IMR-90 (cell line): Measurements from ENCODE around the gene PRELID3B. TPM values are rescaled to one million over a fixed set of nuclear protein-coding genes. Genes with fewer than 3 reads are reported as not detected.

Source experiments
- ATAC-seq: fragments of 200-7000 bp; cut with Tn5 transposase; 2 replicates; pipeline ENCODE4 v1.9.1; 2020; ENCODE audit warnings: low read depth, mild to moderate bottlenecking, moderate library complexity
- BruUV-seq: library from RNA; stranded (reverse); fragments of 400-500 nt; replicated peaks from 2 replicates; lab custom pipeline; 2021; lab: Mats Ljungman, UMichigan
- CTCF ChIA-PET: fragments of 300-600 bp; formaldehyde crosslinking; extraction: SDS; loops from one replicate; lab custom pipeline; 2021; ENCODE audit warnings: antibody characterized with exemption; lab: Yijun Ruan, JAX
- POLR2A ChIA-PET: fragments of 300-600 bp; sonication (Branson Sonifier 250); formaldehyde crosslinking; loops from one replicate; lab custom pipeline; 2022; ENCODE audit warnings: antibody characterized with exemption; ENCODE audit not compliant: unreplicated experiment; lab: Charles Lee
- DNase-seq: peaks from one replicate; pipeline ENCODE4 v3.0.0; 2013
- H2AFZ ChIP-seq: replicated peaks from 2 replicates; pipeline ENCODE3; 2013; ENCODE audit warnings: low read length, mild to moderate bottlenecking; ENCODE audit not compliant: poor library complexity
- H2AK5ac ChIP-seq: 2 replicates; pipeline ENCODE4 v1.6.1; 2013; ENCODE audit warnings: low read depth, low read length, inconsistent platforms
- H2AK9ac ChIP-seq: replicated peaks from 2 replicates; pipeline ENCODE3; 2013; ENCODE audit warnings: mild to moderate bottlenecking, low read depth, low read length, moderate library complexity; ENCODE audit not compliant: poor library complexity
- H2BK120ac ChIP-seq: 2 replicates; pipeline ENCODE4 v1.6.1; 2013; ENCODE audit warnings: low read depth, low read length, inconsistent platforms
- H2BK15ac ChIP-seq: 3 replicates; pipeline ENCODE4 v1.6.1; 2013; ENCODE audit warnings: low read depth, low read length, inconsistent platforms
- H2BK20ac ChIP-seq: 2 replicates; pipeline ENCODE4 v1.6.1; 2013; ENCODE audit warnings: low read depth, mild to moderate bottlenecking, inconsistent platforms, low read length, moderate library complexity
- H2BK5ac ChIP-seq: 2 replicates; pipeline ENCODE4 v1.6.1; 2013; ENCODE audit warnings: mild to moderate bottlenecking, low read depth, low read length, inconsistent platforms; ENCODE audit not compliant: poor library complexity, severe bottlenecking
- H3K14ac ChIP-seq: replicated peaks from 2 replicates; pipeline ENCODE4 v1.6.1; 2013; ENCODE audit warnings: low read depth, low read length, inconsistent platforms
- H3K18ac ChIP-seq: 2 replicates; pipeline ENCODE4 v1.6.1; 2013; ENCODE audit warnings: low read depth, low read length, control low read depth
- H3K23ac ChIP-seq: 2 replicates; pipeline ENCODE4 v1.6.1; 2013; ENCODE audit warnings: low read depth, low read length, inconsistent platforms
- H3K27ac ChIP-seq: 2 replicates; pipeline ENCODE4 v1.5.1; 2013; ENCODE audit warnings: mild to moderate bottlenecking, control low read depth, low read length; ENCODE audit not compliant: insufficient read depth
- H3K27me3 ChIP-seq: 2 replicates; pipeline ENCODE4 v1.6.1; 2013; ENCODE audit warnings: low read length; ENCODE audit not compliant: control insufficient read depth, insufficient read depth
- H3K36me3 ChIP-seq: 2 replicates; pipeline ENCODE4 v1.6.1; 2013; ENCODE audit warnings: low read length, mixed read lengths; ENCODE audit not compliant: control insufficient read depth, insufficient read depth
- H3K4ac ChIP-seq: 2 replicates; pipeline ENCODE4 v1.6.1; 2013; ENCODE audit warnings: low read depth, low read length, inconsistent platforms
- H3K4me1 ChIP-seq: 2 replicates; pipeline ENCODE4 v1.6.1; 2013; ENCODE audit warnings: low read length, mixed read lengths; ENCODE audit not compliant: control insufficient read depth, insufficient read depth
- H3K4me2 ChIP-seq: 2 replicates; pipeline ENCODE4 v1.6.1; 2013; ENCODE audit warnings: low read depth, mild to moderate bottlenecking, control low read depth, low read length, moderate library complexity
- H3K4me3 ChIP-seq: 2 replicates; pipeline ENCODE4 v1.5.1; 2013; ENCODE audit warnings: low read depth, mild to moderate bottlenecking, control low read depth, low read length, moderate library complexity; ENCODE audit not compliant: insufficient read depth
- H3K56ac ChIP-seq: 2 replicates; pipeline ENCODE4 v1.6.1; 2013; ENCODE audit warnings: low read length, inconsistent platforms; ENCODE audit not compliant: insufficient read depth; ENCODE audit errors: extremely low read depth
- H3K79me1 ChIP-seq, 2 experiments: 2 replicates each; pipeline ENCODE4 v1.6.1; 2013; ENCODE audit warnings: low read length in 2 of 2, inconsistent platforms in 1 of 2, low read depth in 1 of 2
- H3K9ac ChIP-seq: 2 replicates; pipeline ENCODE4 v1.6.1; 2013; ENCODE audit warnings: low read depth, low read length, control low read depth
- H3K9me1 ChIP-seq: 2 replicates; pipeline ENCODE4 v1.6.1; 2013; ENCODE audit warnings: low read length, inconsistent platforms; ENCODE audit not compliant: insufficient read depth
- H3K9me3 ChIP-seq: 2 replicates; pipeline ENCODE4 v1.6.1; 2013; ENCODE audit warnings: low read length; ENCODE audit not compliant: control insufficient read depth, insufficient read depth
- H4K20me1 ChIP-seq: 2 replicates; pipeline ENCODE4 v1.6.1; 2013; ENCODE audit warnings: low read length, inconsistent platforms; ENCODE audit not compliant: insufficient read depth
- H4K5ac ChIP-seq: 2 replicates; pipeline ENCODE4 v1.6.1; 2013; ENCODE audit warnings: mild to moderate bottlenecking, low read depth, low read length, control low read depth
- H4K8ac ChIP-seq, 2 experiments: 2 replicates each; pipeline ENCODE4 v1.6.1; 2013; ENCODE audit warnings: low read depth in 2 of 2, low read length in 2 of 2, control low read depth in 1 of 2, inconsistent platforms in 1 of 2
- H4K91ac ChIP-seq: 2 replicates; pipeline ENCODE4 v1.6.1; 2013; ENCODE audit warnings: low read depth, low read length, inconsistent platforms; ENCODE audit not compliant: insufficient read depth
- CEBPB ChIP-seq: IDR thresholded peaks from 2 replicates; pipeline ENCODE4 v1.6.1; 2012; ENCODE audit warnings: low read depth, low read length, improper control_type of control experiment
- CHD1 ChIP-seq: IDR thresholded peaks from 2 replicates; pipeline ENCODE4 v1.6.1; 2012; ENCODE audit warnings: low read depth, low read length, improper control_type of control experiment
- FOS ChIP-seq: fragments of 150-350 bp; IDR thresholded peaks from 2 replicates; pipeline ENCODE4 v1.6.1; 2016; ENCODE audit warnings: low read depth, low read length
- MAFK ChIP-seq: IDR thresholded peaks from 2 replicates; pipeline ENCODE4 v1.6.1; 2012; ENCODE audit warnings: low read depth, low read length, improper control_type of control experiment
- MAZ ChIP-seq: IDR thresholded peaks from 2 replicates; pipeline ENCODE4 v1.6.1; 2012; ENCODE audit warnings: low read depth, mild to moderate bottlenecking, low read length, improper control_type of control experiment, moderate library complexity, borderline replicate concordance
- NFE2L2 ChIP-seq: fragments of 150-350 bp; IDR thresholded peaks from 2 replicates; pipeline ENCODE4 v1.6.1; 2016; ENCODE audit warnings: low read depth, mild to moderate bottlenecking, low read length
- POLR2A ChIP-seq: IDR thresholded peaks from 2 replicates; pipeline ENCODE4 v1.6.1; 2012; ENCODE audit warnings: mild to moderate bottlenecking, low read depth, low read length
- RAD21 ChIP-seq: IDR thresholded peaks from 2 replicates; pipeline ENCODE4 v1.6.1; 2012; ENCODE audit warnings: low read length, improper control_type of control experiment
- RCOR1 ChIP-seq: IDR thresholded peaks from 2 replicates; pipeline ENCODE4 v1.6.1; 2012; ENCODE audit warnings: mild to moderate bottlenecking, low read length, improper control_type of control experiment; ENCODE audit not compliant: insufficient replicate concordance
- RFX5 ChIP-seq: IDR thresholded peaks from 2 replicates; pipeline ENCODE4 v1.8.0; 2012; ENCODE audit warnings: low read depth, mild to moderate bottlenecking, low read length, moderate library complexity
- WGBS, 2 experiments: methylation state at CpG; one replicate each; pipeline versions ENCODE4 v1.1.5 to v1.1.7; 2013; ENCODE audit warnings: missing lambda C conversion rate in 2 of 2; ENCODE audit not compliant: insufficient read length in 1 of 2; ENCODE audit errors: extremely low coverage in 2 of 2; 5-methylcytosine and 5-hydroxymethylcytosine counted together
- dilution Hi-C: fragments of 300-500 bp; cut with HindIII; formaldehyde crosslinking; loops from one replicate; pipeline ENCODE4 v1.14.3; 2018; ENCODE audit warnings: low sequenced_read_pairs; ENCODE audit not compliant: unreplicated experiment
- in situ Hi-C: fragments of 300-500 bp; cut with MboI; formaldehyde crosslinking; loops from 3 replicates; pipeline ENCODE4 v1.14.3; 2019; ENCODE audit warnings: low sequenced_read_pairs, inconsistent platforms, mixed read lengths
- intact Hi-C: fragments of 100-400 bp; cut with micrococcal nuclease; formaldehyde crosslinking; loops from 2 replicates; pipeline ENCODE4 v1.10.0; 2022
- polyA plus RNA-seq, 3 experiments: library from polyadenylated mRNA; depleted of rRNA; stranded (reverse); fragments of >200 nt; gene quantifications; 2 replicates each; pipeline ENCODE4 v1.2.3, GENCODE V29; 2012; ENCODE audit warnings: low replicate concordance in 1 of 3
- total RNA-seq: library from RNA; depleted of rRNA; stranded (reverse); fragments of >200 nt; gene quantifications from 2 replicates; pipeline ENCODE4 v1.2.3, GENCODE V29; 2012
- TF ChIP-seq, protein P1 (sequence below): conservative IDR thresholded peaks from 2 replicates; pipeline ENCODE4 v1.5.1; 2012; ENCODE audit warnings: mild to moderate bottlenecking, low read depth, low read length, improper control_type of control experiment
- TF ChIP-seq, protein P2 (sequence below): fragments of 150-350 bp; IDR thresholded peaks from 2 replicates; pipeline ENCODE4 v1.6.1; 2016; ENCODE audit warnings: low read depth, mild to moderate bottlenecking, low read length, moderate library complexity, borderline replicate concordance
- TF ChIP-seq, protein P3 (sequence below): fragments of 150-350 bp; IDR thresholded peaks from 2 replicates; pipeline ENCODE4 v1.6.1; 2017; ENCODE audit warnings: mild to moderate bottlenecking, antibody characterized with exemption, low read length, low read depth

Gene PRELID3B
- total and polyA plus RNA-seq, 2 of the 4 experiments (the other 2 are of a cell fraction) = 24.8 to 41.9 TPM

DNA sequence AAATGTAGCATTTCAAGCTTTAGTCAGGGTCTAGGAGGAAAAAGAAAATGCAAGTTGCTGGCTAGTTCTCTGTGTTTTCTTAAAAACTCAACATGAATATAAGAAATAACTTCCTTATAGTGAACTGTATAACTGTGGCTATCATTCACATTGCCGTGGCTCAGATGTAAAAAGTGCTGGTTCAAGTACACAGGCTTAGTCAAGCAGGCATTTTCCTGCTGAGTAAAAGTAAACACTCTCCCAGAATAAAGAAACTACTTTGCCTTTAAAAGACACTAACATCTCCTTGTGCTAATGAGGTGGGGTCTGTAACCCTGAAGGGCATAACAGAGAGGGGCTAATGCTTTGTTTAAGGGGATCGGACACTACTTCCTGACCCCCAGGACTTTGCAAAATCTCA is 13.8 kb downstream of the PRELID3B start:
- dilution Hi-C loops = no loop called here
- Histone ChIP-seq H3K9ac (peak overlapping the region; percentile 36), H3K4me2 (peak overlapping the region; percentile 88), H3K27ac (peak overlapping the region; percentile 21; the same call in 1 of the 2 replicates), H4K5ac (no peak overlapping the region), H2BK20ac (no peak overlapping the region), H3K4ac (no peak overlapping the region), H3K4me1 (peaks cover 9% of the 10 kb centered on the region), H3K36me3 (peaks cover 23% of the 10 kb centered on the region), H2AK9ac (no peak overlapping the region), H3K79me1 (peaks cover 17 to 61% of the 10 kb centered on the region in 2 experiments), H2BK15ac (no peak overlapping the region), H2AK5ac (no peak overlapping the region), H2BK120ac (no peak overlapping the region), H3K23ac (peak overlapping the region; percentile 81), H4K91ac (no peak overlapping the region), H2AFZ (no peak overlapping the region), H3K56ac (peak overlapping the region; percentile 36; the same call in 1 of the 2 replicates), H3K9me1 (peaks cover 12% of the 10 kb centered on the region), H2BK5ac (peak overlapping the region; percentile 18), H3K14ac (peak overlapping the region; percentile 68; the same call in 1 of the 2 replicates), H4K8ac (no peak overlapping the region), H3K4me3 (peak overlapping the region; percentile 38), H3K18ac (no peak overlapping the region), H3K9me3 (no peaks in the 10 kb centered on the region), H4K20me1 (peaks cover 49% of the 10 kb centered on the region), H3K27me3 (no peaks in the 10 kb centered on the region)
- no peak for ATAC-seq
- ChIA-PET POLR2A (interaction anchor here (1.1 kb wide), 1 partner anchor 37 kb away, joined by 3 read pairs; no protein-coding TSS in a partner anchor), CTCF (interaction anchor here (0.5 kb wide), 1 partner anchor 1170 kb away, joined by 3 read pairs; no protein-coding TSS in a partner anchor)
- intact Hi-C loops = loop anchor here (5.0 kb wide), 1 partner anchor 42 kb away; no protein-coding TSS in a partner anchor
- no CpG with 5 or more reads among the region's 2 CpGs for WGBS, 2 experiments
- BruUV-seq = no TSS peak
- TF ChIP-seq, protein P1, sequence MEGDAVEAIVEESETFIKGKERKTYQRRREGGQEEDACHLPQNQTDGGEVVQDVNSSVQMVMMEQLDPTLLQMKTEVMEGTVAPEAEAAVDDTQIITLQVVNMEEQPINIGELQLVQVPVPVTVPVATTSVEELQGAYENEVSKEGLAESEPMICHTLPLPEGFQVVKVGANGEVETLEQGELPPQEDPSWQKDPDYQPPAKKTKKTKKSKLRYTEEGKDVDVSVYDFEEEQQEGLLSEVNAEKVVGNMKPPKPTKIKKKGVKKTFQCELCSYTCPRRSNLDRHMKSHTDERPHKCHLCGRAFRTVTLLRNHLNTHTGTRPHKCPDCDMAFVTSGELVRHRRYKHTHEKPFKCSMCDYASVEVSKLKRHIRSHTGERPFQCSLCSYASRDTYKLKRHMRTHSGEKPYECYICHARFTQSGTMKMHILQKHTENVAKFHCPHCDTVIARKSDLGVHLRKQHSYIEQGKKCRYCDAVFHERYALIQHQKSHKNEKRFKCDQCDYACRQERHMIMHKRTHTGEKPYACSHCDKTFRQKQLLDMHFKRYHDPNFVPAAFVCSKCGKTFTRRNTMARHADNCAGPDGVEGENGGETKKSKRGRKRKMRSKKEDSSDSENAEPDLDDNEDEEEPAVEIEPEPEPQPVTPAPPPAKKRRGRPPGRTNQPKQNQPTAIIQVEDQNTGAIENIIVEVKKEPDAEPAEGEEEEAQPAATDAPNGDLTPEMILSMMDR = no peak
- no peak for TF ChIP-seq RCOR1
- TF ChIP-seq FOS = no peak
- no peak for TF ChIP-seq MAFK
- no peak for TF ChIP-seq RFX5
- TF ChIP-seq, protein P2, sequence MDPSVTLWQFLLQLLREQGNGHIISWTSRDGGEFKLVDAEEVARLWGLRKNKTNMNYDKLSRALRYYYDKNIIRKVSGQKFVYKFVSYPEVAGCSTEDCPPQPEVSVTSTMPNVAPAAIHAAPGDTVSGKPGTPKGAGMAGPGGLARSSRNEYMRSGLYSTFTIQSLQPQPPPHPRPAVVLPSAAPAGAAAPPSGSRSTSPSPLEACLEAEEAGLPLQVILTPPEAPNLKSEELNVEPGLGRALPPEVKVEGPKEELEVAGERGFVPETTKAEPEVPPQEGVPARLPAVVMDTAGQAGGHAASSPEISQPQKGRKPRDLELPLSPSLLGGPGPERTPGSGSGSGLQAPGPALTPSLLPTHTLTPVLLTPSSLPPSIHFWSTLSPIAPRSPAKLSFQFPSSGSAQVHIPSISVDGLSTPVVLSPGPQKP = no peak
- no peak for TF ChIP-seq CEBPB
- TF ChIP-seq POLR2A = no peak
- TF ChIP-seq, protein P3, sequence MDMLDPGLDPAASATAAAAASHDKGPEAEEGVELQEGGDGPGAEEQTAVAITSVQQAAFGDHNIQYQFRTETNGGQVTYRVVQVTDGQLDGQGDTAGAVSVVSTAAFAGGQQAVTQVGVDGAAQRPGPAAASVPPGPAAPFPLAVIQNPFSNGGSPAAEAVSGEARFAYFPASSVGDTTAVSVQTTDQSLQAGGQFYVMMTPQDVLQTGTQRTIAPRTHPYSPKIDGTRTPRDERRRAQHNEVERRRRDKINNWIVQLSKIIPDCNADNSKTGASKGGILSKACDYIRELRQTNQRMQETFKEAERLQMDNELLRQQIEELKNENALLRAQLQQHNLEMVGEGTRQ = no peak
- TF ChIP-seq RAD21 = no peak
- no peak for TF ChIP-seq CHD1
- no peak for TF ChIP-seq MAZ
- TF ChIP-seq NFE2L2 = no peak
- in situ Hi-C loops = loop anchor here (10.0 to 25.0 kb wide), 4 partner anchors 124 to 1642 kb away; partner anchors contain the start of genes ANKRD60 and RBM38
- DNase-seq = peak; percentile 25
